ENCODE data around the gene VKORC1.

GRCh38 chr16:31118223-31119155 lies 23.9 kb upstream of the VKORC1 start:
- TF ChIP-seq CTCF (conservative IDR thresholded peaks at IDR 0.05 in 1 of 2, IDR thresholded peaks at IDR 0.05 in 1 of 2; ENCODE audit: extremely low read depth in 1 of 2, insufficient read depth in 1 of 2, low read depth in 1 of 2, low read length in 2 of 2) (no peak), EZH2 (IDR thresholded peaks at IDR 0.05; ENCODE audit: borderline replicate concordance, low read length) (no peak)
